ENCODE results near the gene TARS3. TPM values are rescaled to one million over a fixed set of nuclear protein-coding genes. Genes with fewer than 3 reads are reported as not detected.

Gene TARS3
- total RNA-seq, 1 experiment from 2014 or later, result 14.1 TPM

DNA sequence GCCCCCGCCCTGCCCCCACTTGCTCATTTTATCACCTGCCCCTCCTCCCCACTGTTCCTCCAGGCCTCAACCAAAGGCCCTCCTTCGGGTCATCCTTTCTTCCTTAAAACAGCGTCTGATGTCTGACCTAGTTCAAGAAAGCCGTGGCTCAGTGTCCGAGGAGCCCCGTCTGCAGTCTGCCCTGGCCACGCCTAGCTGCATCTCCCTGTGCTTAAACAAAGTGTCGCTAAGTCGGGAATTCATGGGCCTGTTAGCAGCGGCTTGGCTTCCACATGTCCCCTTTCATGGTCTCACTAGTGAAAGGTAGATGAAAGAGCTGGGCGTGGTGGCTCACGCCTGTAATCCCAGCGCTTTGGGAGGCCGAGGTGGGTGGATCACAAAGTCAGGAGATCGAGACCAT, 113.3 kb downstream of the TARS3 start:
- H3K27ac Mint-ChIP-seq, result no peak overlapping the region
- Histone ChIP-seq H3K23ac (ENCODE audit: insufficient read length, low read depth, low read length) (no peak overlapping the region), H3K27ac (ENCODE audit: insufficient read length, low read depth, low read length) (no peak overlapping the region), H4K20me1 (ENCODE audit: control insufficient read depth, insufficient read depth, insufficient read length) (no peaks in the 10 kb centered on the region), H2BK15ac (ENCODE audit: low read depth, low read length) (no peak overlapping the region), H2AK5ac (ENCODE audit: insufficient read length, low read length) (no peak overlapping the region), H3K14ac (ENCODE audit: insufficient read depth, low read length) (no peak overlapping the region; the same call in 1 of the 2 replicates), H4K5ac (ENCODE audit: insufficient read length, low read depth, low read length) (no peak overlapping the region), H2BK20ac (ENCODE audit: low read depth, low read length, poor library complexity, severe bottlenecking) (no peak overlapping the region), H3K56ac (ENCODE audit: insufficient read length, low read depth, low read length) (no peak overlapping the region), H2BK5ac (ENCODE audit: insufficient read length, low read length) (no peak overlapping the region), H3K79me2 (ENCODE audit: insufficient read depth, low read length) (no peaks in the 10 kb centered on the region), H3K9ac (ENCODE audit: extremely low read depth, insufficient read length, low read length) (no peak overlapping the region), H3K9me3 (ENCODE audit: control insufficient read depth, low read depth, low read length) (no peaks in the 10 kb centered on the region), H3K79me1 (ENCODE audit: insufficient read depth, low read depth, low read length, poor library complexity, severe bottlenecking) (no peaks in the 10 kb centered on the region), H3K4ac (ENCODE audit: low read depth, low read length) (no peak overlapping the region), H2BK120ac (ENCODE audit: low read depth, low read length, poor library complexity, severe bottlenecking) (no peak overlapping the region), H3T11ph (ENCODE audit: low read length) (no peak overlapping the region), H3K4me2 (ENCODE audit: insufficient read depth, insufficient read length, low read length) (no peak overlapping the region), H2BK12ac (ENCODE audit: insufficient read length, low read depth, low read length) (no peak overlapping the region), H3K23me2 (ENCODE audit: insufficient read length, low read depth, low read length, poor library complexity, severe bottlenecking) (no peaks in the 10 kb centered on the region), H3K18ac (ENCODE audit: insufficient read length, low read depth, low read length) (no peak overlapping the region), H3K27me3 (ENCODE audit: insufficient read depth, low read length) (no peaks in the 10 kb centered on the region; the same call in 1 of the 2 replicates), H3K4me1 (ENCODE audit: insufficient read depth, low read length) (no peaks in the 10 kb centered on the region), H4K8ac (replicated peaks; ENCODE audit: insufficient read length, low read depth, low read length) (no peak overlapping the region), H4K91ac (ENCODE audit: insufficient read length, low read depth, low read length) (no peak overlapping the region), H2AFZ (ENCODE audit: low read length) (no peak overlapping the region)
- H3K36me3 Mint-ChIP-seq (ENCODE audit: insufficient read depth in 1 of 3, low read depth in 3 of 3), result no peaks in the 10 kb centered on the region
- H3K27me3 Mint-ChIP-seq (ENCODE audit: low read depth), result peaks cover 15% of the 10 kb centered on the region
- DNase-seq, result no peak
- TF ChIP-seq, protein P1, sequence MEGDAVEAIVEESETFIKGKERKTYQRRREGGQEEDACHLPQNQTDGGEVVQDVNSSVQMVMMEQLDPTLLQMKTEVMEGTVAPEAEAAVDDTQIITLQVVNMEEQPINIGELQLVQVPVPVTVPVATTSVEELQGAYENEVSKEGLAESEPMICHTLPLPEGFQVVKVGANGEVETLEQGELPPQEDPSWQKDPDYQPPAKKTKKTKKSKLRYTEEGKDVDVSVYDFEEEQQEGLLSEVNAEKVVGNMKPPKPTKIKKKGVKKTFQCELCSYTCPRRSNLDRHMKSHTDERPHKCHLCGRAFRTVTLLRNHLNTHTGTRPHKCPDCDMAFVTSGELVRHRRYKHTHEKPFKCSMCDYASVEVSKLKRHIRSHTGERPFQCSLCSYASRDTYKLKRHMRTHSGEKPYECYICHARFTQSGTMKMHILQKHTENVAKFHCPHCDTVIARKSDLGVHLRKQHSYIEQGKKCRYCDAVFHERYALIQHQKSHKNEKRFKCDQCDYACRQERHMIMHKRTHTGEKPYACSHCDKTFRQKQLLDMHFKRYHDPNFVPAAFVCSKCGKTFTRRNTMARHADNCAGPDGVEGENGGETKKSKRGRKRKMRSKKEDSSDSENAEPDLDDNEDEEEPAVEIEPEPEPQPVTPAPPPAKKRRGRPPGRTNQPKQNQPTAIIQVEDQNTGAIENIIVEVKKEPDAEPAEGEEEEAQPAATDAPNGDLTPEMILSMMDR (conservative IDR thresholded peaks at IDR 0.05), result no peak
- no CpG with 5 or more reads among the region's 15 CpGs for WGBS (ENCODE audit: extremely low coverage, insufficient read length, low lambda C conversion rate)
- no peak overlapping the region for H3K4me3 Mint-ChIP-seq
- peaks cover 5 to 17% of the 10 kb centered on the region in 2 experiments for H3K4me1 Mint-ChIP-seq
- no peaks in the 10 kb centered on the region for H3K9me3 Mint-ChIP-seq
